Activated naive CD4-positive, alpha-beta T cell treated with Interleukin-2 at 50 U/mL for 16 hours (primary cell): Measurements from ENCODE around the gene BTBD2.
A peak's percentile ranks its signal among the peaks of the same experiment; 100 is the strongest.
"Not testable (repeated sequence)": the region's sequence is repeated elsewhere in the genome, so short reads cannot be mapped to it uniquely, and the experiment has no call there.

Experiments
- DNase-seq: peaks from one replicate; pipeline ENCODE4 v3.0.0-alpha.2; 2020

Gene BTBD2

GRCh38 chr19:2039089-2039958 is 23.8 kb upstream of the BTBD2 start:
- DNase-seq = no peak

DNA sequence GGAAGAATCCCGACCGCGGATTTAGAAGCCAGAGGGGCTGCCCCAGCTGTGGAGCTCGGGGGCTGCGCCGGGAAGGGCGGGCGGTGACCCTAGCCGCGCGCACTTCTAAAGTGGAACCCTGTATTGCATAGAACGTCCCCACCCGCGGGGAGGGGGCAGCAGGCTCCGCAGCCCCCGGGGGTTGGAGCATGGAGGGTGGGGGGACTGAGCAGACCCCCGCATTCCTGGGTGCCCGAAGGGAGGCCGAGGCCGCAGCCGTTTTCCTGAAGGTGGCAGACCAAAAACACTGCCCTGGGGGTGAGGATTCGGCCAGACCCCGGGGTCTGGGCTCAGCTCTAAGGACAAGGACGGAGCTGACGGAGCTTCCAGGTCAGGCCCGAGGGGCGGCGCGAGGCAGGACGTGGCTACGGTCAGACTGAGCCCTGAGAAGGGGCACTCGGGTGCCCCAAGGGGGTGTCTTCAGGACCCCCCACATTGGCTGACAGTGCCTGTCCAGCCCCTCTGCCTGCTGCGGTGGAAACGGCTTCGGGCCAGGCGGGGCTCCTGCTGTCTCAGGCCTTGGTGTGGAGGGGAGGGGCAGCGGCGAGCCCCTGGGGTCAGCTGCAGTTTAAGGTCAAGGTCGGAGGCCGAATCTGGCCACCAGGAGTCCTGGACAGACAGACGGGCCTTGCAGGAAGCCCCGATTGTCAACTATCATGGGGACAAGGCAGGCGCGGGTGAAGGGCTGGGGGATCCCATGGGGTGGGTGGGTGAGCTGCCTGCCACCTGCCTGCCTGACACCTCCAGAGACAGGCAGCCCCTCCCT is 23.0 kb upstream of the BTBD2 start:
- no peak for DNase-seq

DNA sequence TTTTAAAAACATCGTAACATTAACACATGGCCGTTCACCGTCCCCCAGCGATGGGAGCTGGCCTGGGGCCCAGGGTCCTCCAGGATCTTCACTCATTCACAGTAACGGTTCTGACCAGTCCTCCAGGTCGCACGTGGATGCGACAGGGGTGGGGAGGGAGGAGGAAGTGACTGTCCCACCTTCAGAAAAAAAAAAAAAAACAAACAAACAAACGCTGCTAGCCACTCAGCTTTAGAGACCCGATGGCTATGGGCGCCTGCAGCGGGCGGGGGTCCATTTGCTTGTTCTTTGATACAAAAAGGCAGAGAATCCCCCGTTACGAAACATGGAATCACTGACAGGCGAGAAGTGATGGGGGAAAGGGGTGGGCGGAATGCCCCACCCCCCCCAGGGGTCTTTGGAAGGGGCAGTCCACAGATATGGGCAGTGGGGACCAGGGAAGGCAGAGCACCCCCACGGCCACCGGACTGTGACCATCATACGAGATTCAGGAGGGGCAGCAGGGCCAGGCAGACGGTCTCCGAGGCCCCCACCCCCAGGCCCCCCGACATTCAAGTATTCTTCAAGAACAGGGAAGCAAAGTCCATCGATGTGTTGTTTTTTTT is 22.2 kb upstream of the BTBD2 start:
- no peak for DNase-seq

- no peak for DNase-seq
Observed at GRCh38 chr19:2036424-2036823, 20.9 kb upstream of the BTBD2 start.

DNA sequence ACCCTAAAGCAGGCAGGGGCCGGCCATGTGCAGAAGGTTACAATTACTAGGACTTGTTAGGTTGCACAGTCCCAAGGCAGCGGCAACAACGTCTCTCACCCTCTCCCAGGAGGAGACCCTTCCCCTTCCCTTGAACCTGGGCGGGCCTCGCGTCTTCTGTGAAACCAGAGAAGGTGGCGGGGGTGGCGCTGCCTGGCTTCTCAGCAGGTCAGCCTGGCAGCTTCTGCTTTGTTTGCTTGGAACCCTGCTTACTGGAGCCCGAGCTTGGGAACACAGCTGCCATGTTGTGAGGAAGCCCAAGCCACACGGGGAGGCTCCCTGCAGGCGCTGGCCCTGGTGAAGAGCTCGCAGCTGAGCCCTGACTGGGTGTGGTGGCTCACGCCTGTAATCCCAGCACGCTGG is 20.1 kb upstream of the BTBD2 start:
- no peak for DNase-seq

DNA sequence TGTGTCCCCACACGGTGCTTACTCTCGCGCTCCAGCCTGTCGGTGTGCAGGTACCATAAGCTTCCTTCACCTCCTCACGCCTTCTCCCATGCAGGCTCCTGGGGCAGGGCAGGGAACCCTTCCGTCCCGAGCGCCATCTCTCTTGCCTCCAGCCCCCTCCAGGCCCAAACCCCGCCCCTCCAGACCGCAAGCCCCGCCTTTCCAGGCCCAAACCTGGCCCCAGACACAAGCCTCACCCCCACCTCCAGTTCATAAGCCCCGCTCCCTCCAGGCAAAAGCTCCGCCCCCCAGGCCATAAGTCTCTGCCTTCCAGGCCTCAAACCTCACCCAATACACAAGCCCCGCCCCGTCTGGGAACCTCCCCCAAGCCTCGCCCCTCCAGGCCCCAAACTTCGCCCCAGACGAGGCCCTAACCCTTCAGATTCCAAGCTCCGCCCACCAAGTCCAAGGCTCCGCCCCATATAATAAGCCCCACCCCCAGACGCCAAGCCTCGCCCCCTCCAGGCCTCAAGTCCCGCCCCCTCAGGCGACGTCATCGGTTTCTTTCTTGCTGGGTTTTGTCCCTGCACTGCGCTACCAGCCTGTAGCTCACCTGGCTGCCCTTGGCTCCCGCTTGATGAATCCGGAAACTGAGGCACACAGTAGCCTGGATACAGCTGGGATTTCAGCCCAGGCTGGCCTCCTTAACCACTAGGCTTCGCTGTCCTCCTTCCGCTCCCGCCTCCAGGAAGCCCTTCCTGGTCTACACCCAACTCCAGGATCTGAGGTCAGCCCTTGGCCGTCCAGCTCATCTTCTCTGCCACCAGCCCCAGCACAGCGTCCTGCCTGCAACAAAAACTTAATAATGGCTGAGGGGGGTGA is 19.4 kb upstream of the BTBD2 start:
- DNase-seq = peak; percentile 61

DNA sequence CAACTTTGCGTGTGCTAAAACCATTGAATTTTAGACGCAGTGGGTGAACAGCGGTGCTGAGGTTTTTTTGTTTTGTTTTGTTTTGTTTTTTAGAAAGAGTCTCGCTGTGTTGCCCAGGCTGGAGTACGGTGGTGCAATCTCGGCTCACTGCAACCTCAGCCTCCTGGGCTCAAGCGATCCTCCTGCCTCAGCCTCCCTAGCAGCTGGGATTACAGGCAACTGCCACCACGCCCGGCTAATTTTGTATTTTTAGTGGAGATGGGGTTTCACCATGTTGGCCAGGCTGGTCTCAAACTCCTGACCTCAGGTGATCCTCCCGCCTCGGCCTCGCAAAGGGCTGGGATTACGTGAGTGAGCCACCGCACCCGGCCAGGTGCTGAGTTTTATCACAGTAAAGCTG is 18.7 kb upstream of the BTBD2 start:
- not testable (repeated sequence) for DNase-seq

DNA sequence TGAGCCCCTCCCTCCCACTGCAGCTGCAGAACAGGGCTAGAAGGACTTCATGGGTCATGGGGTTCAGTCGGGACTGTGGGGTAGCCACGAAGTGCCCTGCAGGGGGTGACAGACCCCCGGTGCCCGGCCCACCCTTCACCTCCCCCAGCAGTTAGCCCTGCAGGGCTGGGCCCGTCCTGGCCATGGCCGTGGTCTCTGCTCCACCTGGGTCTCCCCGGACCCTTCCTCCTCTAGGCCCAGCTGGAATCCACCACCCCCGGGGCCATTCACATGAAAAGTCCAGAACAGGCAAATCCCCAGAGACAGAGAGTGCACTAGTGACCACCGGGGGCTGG is 18.3 kb upstream of the BTBD2 start:
- DNase-seq = no peak

DNA sequence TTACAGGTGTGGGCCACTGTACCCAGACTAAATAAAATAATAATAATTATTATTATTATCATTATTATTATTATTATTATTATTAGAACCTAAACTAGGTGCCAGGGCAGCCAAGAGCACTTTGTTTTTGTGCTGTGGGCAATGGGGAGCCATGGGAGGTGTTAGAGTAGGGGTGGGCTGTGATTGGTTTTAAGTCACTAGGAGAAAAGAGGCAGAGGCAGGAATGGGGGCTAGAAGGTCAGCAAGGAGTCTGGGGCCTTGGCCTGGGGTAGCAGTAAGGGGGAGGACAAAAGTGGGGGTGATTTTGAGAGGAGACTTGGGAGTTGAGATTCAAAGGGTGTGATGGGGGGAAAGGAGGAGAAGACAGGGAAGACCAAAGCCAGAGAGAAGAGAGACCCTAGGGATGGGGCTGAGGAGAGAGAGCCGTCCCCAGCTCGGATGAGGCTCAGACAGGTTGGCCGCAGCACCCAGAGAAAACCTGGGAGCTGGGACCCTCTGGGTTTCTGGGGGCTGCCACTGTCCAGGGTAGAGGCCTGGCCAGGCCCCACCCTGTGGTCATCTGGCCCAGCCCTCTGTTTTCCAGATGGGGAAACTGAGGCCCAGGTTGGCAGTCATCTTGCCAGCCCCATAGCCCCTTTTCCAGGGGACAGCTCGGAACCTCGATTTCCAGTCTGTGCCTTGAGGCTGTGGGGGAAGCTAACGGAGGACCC is 17.8 kb upstream of the BTBD2 start:
- DNase-seq = no peak

- peak; percentile 51 for DNase-seq
Observed at GRCh38 chr19:2032296-2032941, 16.9 kb upstream of the BTBD2 start.

DNA sequence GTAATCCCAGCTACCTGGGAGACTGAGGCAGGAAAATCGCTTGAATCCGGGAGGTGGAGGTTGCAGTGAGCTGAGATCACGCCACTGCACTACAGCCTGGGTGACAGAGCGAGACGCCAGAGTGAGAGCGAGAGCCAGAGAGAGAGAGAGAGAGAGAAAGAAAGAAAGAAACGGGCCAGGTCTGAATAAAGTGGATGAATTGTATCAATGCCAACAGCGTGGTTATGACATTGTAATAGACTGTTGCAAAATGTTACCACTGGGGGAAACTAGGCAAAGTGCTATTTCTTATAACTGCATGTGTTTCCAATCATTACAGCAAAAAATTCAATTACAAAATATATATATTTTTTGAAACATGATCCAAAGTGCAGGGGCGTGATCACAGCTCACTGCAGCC is 11.8 kb upstream of the BTBD2 start:
- no peak for DNase-seq

DNA sequence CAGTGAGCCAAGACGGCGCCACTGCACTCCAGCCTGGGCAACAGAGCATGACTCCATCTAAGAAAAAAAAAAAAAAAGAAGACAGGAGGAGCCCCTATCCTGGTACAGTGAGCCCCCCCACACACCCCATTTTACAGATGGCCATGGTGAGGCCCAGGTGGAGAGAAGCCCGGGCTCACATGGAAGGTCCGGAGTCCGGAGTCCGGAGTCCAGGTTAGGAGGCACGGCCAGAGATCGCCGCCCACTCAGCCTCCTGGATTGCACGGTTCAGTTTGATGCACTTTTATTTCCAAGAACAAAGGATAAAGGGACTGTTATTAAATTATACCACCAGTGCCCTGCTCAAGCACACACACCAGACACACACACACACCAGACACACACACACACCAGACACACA is 11.3 kb upstream of the BTBD2 start:
- no peak for DNase-seq

- DNase-seq = no peak
Observed at GRCh38 chr19:2022289-2022688, 6.8 kb upstream of the BTBD2 start.

- no peak for DNase-seq
Observed at GRCh38 chr19:2021453-2022140, 6.1 kb upstream of the BTBD2 start.

DNA sequence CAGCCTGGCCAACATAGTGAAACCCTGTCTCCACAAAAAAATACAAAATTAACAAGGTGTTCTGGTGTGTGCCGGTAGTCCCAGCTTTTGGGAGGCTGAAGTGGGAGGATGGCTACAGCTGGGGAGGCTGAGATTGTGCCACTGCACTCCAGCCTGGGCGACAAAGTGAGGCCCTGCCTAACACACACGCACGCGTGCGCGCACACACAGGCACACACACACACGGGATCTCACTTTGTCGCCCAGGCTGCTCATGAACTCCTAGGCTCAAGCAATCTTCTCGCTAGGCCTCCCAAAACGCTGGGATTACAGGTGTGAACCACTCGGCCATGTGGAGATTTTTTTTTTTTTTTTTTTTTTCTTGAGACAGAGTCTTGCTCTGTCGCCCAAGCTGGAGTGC is 3.2 kb upstream of the BTBD2 start:
- no peak for DNase-seq

GRCh38 chr19:2016041-2016807 is 710 bp upstream of the BTBD2 start:
- DNase-seq = peak; percentile 56

- DNase-seq = peak; percentile 33
Observed at GRCh38 chr19:2014731-2015607, 545 bp downstream of the BTBD2 start.

- DNase-seq = no peak
Observed at GRCh38 chr19:2014131-2014571, 1.4 kb downstream of the BTBD2 start.

DNA sequence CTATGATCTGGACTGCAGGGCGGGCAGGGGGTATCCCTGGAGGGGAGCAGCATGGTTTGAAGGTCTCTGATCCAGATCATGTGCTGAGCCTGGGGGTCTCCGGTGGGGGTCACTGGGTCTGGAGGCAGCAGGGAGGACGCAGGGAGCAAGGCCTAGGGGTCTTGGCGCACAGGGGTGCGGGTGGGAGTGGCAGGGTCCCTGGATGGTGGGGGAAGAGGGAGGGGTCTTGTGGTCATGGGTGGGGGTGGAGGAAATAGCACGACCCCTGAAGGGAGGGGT is 1.9 kb downstream of the BTBD2 start:
- DNase-seq = no peak
